GM21390 (cell line): ENCODE data around the gene ABCC9.

Experiments used
- ATAC-seq: cut with Tn5 transposase; IDR thresholded peaks from one replicate; pipeline ENCODE4 v1.9.1; 2021; ENCODE audit not compliant: unreplicated experiment

ABCC9 gene

DNA sequence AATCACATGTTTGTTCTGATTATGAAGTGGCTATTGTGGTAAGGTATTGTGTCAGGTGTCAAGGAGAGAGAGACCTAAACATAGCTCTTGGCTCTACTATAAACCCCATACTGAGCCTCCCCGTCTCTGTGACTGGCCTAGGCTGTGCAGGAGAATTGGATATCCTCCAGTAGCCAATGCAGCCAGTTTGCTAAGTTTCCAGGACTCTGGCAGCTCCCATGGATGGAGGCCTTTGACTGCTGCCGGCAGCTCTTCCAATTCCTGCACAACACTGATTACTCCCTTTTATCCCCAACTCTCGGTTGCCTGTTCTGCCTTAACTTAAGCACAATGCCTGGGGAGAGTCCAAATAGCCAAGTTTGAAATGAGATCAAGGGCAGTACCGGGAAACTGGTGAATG is 59.3 kb downstream of the ABCC9 start:
- ATAC-seq, result no peak

- no peak for ATAC-seq
Measured at GRCh38 chr12:21879312-21879711, 61.9 kb downstream of the ABCC9 start.

DNA sequence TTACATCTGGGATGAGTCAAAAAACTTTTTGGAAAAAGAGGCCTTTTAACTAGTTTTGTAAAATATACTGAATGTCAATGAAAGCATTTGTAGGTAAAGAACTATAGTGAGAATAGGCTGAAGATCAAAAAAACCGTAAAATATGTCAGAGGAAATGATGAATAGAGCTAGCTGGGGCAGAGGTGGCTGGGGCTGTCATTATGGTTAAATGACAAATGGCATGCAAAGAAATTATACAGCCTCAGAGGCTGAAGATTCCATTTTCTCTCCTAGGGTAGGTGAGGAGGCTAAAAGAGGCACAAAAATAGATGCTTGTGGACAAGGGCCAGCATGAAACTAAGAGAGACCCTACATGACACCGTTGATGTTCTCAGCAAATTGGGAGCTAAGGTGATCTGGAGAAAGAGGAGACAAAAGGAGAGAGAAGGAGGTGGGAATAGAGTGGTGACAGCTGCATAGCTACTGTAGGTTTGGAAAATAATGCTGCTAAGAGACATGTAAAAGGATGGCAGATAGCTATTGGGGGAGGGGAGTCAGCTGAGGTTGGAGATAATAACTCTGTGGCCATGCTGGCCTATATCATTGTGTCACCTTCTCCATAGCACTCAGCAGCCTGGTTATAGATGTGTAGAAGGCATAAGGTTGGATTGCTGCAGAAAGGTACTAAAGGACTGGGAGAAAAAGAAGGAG is 63.8 kb downstream of the ABCC9 start:
- ATAC-seq, result no peak

GRCh38 chr12:21865846-21866245 is 75.4 kb downstream of the ABCC9 start:
- no peak for ATAC-seq

- ATAC-seq, result no peak
Measured at GRCh38 chr12:21860534-21860933, 80.7 kb downstream of the ABCC9 start.

DNA sequence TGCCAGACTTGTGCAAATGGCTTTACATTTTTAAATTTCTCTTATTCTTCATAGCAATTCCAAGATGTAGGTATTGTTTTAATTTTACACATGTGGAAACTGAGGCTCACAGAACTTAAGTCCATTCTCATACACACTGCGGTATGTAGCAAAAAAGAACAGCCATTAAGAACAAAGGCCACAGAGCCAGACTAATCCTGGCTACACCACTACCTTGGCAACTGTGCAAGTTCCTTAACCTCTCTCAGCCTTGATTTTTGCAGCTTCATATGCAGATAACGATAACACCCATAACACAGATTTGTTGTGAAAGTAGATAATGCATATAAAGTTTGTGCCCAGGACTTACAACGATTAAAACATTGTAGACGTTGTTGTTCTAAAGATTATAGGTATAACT is 81.1 kb downstream of the ABCC9 start:
- no peak for ATAC-seq

DNA sequence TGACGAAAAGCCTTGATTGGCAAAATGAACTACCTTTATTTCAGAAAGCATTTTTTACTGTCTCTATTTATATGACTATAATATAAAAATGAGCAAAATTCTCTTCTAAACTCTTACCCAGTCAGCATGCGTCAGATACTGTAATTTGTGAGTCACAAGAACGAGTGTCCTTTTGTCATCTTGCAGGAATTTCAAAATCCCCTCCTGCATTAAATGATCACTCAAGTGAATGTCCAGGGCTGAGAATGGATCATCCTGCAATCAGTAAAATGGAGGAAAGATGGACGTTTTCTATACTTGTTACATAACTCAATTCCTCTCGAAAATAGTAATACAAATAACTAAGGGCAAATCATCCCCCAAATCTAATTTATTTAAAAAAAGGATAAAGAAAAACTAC is 89.0 kb downstream of the ABCC9 start:
- ATAC-seq, result no peak

GRCh38 chr12:21851151-21851550 is 90.1 kb downstream of the ABCC9 start:
- ATAC-seq, result no peak

- no peak for ATAC-seq
Measured at GRCh38 chr12:21850419-21850818, 90.8 kb downstream of the ABCC9 start.

DNA sequence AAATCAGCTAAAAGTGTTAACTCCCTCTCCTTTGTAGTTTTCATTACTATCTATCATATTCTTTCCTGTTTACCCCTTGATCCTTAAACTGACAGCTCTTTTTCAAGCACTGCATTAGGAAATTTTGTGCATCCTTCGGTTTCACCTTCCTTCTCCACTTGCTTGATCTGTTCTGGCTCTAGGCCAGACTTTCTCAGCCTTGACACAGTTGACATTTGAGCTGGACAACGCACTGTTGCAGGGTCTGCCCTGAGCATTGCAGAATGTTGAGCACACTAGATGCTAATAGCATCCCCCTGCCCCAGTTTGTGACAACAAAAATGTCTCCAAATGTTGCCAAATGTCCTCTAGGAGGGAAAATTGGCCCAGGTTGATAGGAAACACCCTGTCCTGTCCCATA is 91.3 kb downstream of the ABCC9 start:
- ATAC-seq, result no peak

DNA sequence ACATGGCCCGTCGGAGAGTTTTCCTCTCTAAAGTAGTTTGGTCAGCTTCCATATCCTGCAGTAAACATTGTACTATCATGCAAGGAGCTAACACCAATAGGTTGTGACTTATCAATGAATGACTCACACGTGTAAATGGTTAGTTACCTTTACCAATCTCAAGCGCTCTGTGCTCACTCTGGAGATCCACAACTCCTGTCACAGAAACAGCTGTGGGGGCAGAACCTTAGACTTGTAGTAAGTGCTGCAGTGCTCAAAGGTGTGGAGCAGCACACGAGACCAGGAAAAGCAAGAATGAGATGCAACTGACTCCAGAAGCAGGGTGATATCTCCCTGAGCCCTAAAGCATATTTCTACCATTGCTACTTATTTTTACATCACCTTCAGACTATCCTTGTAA is 93.0 kb downstream of the ABCC9 start:
- ATAC-seq, result no peak

GRCh38 chr12:21843795-21844194 is 97.4 kb downstream of the ABCC9 start:
- no peak for ATAC-seq

- ATAC-seq, result no peak
Measured at GRCh38 chr12:21839776-21840175, 101.5 kb downstream of the ABCC9 start.

- no peak for ATAC-seq
Measured at GRCh38 chr12:21837847-21838246, 103.4 kb downstream of the ABCC9 start.

GRCh38 chr12:21831791-21832344 is 109.4 kb downstream of the ABCC9 start:
- no peak for ATAC-seq

- no peak for ATAC-seq
Measured at GRCh38 chr12:21828779-21829178, 112.4 kb downstream of the ABCC9 start.

DNA sequence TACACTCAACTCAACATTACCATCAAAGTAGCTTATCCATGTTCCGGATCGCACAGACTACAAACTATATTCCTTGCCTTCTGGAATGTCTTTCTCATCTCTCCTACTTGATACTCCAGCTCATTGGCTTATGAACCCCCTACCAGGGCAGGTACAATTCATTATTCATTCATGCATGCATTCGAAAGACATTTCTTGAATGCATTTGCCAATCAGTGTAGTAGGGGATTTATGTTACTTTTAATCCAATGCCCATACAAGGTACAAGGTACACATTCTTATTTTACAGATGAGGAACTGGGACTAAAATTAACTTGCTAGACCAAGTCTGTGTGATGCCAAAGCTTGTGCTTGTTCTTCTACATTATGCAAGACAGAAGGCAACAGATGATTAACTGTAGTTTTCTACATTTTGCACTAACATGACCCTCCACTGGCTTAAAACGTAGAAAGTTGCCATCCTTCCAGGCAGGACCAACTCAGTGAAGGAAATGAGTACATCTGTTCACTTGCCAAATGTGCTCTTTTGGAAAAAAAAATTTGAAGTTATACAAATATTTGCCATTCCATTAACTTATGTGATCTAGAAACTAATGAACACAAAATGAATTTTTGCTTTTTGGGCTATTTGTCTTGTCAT is 113.0 kb downstream of the ABCC9 start:
- no peak for ATAC-seq

DNA sequence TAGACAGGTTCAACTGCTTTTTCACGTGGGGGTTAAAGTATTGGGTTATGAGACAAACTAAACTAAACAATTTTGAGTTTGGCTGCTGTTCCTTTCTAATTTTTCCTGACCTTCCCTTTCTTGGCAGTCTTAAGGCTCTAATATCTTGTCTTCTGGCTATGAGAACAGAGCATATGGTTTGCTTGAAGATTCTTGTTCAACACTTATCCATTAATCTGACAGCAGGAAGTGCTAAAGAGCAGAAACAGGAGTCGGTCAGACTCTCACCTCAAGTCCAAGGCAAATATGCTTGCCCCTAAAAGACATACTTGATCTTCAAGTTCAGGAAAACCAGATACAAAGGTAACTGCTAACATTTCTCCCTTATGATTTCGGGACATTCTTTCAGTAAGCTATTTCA is 114.1 kb downstream of the ABCC9 start:
- ATAC-seq, result no peak

DNA sequence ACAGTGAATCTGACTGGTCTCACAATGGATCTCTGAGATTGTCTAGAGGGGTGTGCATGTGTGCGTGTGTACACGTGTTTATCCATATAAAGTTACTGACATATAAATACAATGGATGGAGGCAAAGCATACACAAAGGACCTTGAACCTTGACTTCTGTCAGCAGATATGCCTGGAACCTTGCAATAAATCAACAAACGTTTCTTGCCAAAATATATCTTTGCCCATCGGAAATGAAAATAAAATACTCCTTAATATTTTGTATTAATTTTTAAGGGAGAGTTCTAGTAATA is 114.7 kb downstream of the ABCC9 start:
- no peak for ATAC-seq

DNA sequence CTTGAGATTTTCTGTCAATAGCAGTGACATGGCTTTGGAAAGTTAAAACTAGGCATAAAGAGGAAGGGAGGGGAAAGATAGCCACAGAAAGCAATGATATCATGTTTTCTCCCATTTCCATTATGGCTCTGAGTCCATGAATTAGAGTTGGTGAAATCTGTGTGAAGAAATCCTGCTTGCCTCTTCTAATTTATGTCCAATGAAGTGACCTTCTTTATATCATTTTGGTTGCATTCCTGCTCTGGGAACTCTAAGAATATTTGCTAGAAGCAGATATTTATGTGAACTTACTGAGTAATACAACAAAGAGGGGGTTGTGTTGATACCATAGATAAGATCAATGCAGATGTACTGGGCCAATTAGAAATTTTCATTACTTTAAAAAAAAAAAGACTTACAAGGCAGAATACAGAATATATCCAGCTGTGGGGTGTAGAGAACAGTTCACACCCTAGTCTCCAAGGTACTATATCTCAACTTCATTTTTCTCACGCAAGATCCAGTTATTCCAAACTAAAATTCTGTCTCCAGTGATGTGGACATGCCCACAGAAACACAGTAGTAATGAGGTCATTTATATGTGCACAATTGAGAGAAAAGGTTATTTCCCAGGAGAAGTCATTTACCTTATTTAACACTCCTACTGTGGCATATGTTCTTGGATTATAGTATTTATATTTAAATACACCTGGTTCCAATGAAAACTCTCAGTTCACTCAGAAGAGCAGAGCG is 115.2 kb downstream of the ABCC9 start:
- ATAC-seq, result no peak

GRCh38 chr12:21823581-21823980 is 117.6 kb downstream of the ABCC9 start:
- ATAC-seq, result no peak

- ATAC-seq, result no peak
Measured at GRCh38 chr12:21819678-21820077, 121.5 kb downstream of the ABCC9 start.
